HCT116 (cell line): Measurements from ENCODE around the gene PLD1. TPM values are rescaled to one million over a fixed set of nuclear protein-coding genes. Genes with fewer than 3 reads are reported as not detected.

Source experiments
- ATAC-seq: fragments of 200-7000 bp; cut with Tn5 transposase; 2 replicates; pipeline ENCODE4 v1.9.1; 2020; ENCODE audit warnings: mild to moderate bottlenecking, moderate library complexity
- BruUV-seq: library from RNA; stranded (reverse); fragments of 400-500 nt; replicated peaks from 2 replicates; lab custom pipeline; 2021; lab: Mats Ljungman, UMichigan
- CTCF ChIA-PET: fragments of 300-600 bp; sonication (Branson Sonifier 250); formaldehyde crosslinking; loops from one replicate; lab custom pipeline; 2021; ENCODE audit warnings: antibody characterized with exemption; lab: Charles Lee
- POLR2A ChIA-PET: fragments of 300-600, 350-600 bp; sonication (Branson Sonifier 250); formaldehyde crosslinking; loops from one replicate; lab custom pipeline; 2021; ENCODE audit warnings: antibody characterized with exemption; lab: Charles Lee
- RAD21 ChIA-PET, 2 experiments: fragments of 300-600 bp; sonication (Branson Sonifier 250); formaldehyde crosslinking; loops; one replicate each; lab custom pipeline; 2023; ENCODE audit warnings: low total read pairs in 2 of 2; ENCODE audit not compliant: uncharacterized antibody in 2 of 2, unreplicated experiment in 2 of 2, low non-redundant PET in 1 of 2; lab: Charles Lee
- DNase-seq: peaks from one replicate; pipeline ENCODE4 v3.0.0-alpha.2; 2010; ENCODE audit warnings: low read depth, low spot score
- H2AFZ ChIP-seq: fragments of 200-600 bp; shearing (Covaris generic), sonication (generic); 2 replicates; pipeline ENCODE4 v1.6.1; 2017; ENCODE audit warnings: low read depth, mixed run types, mixed read lengths, antibody characterized with exemption, low read length; ENCODE audit not compliant: poor library complexity, severe bottlenecking
- H3K27ac ChIP-seq: 2 replicates; pipeline ENCODE4 v1.5.1; 2012; ENCODE audit warnings: low read depth, low read length
- H3K27me3 ChIP-seq: fragments of 200-600 bp; sonication (generic); 2 replicates; pipeline ENCODE4 v1.6.1; 2016; ENCODE audit warnings: mixed run types, low read length, mixed read lengths; ENCODE audit not compliant: insufficient read depth
- H3K36me3 ChIP-seq, 2 experiments: fragments of 200-500 bp in 1 of 2; fragments of 200-600 bp in 1 of 2; sonication (Bioruptor generic) in 1 of 2; sonication (generic) in 1 of 2; 2 replicates each; pipeline versions ENCODE4 v1.5.1 to v1.6.1; 2014 to 2016; ENCODE audit warnings: low read length in 2 of 2, inconsistent platforms in 1 of 2, mixed read lengths in 1 of 2, mixed run types in 1 of 2; ENCODE audit not compliant: insufficient read depth in 2 of 2, control insufficient read depth in 1 of 2
- H3K4me1 ChIP-seq, 2 experiments: fragments of 200-600 bp in 1 of 2; sonication (generic) in 1 of 2; 2 replicates each; pipeline versions ENCODE4 v1.5.1 to v1.6.1; 2012 to 2017; ENCODE audit warnings: low read length in 2 of 2, inconsistent platforms in 1 of 2, mild to moderate bottlenecking in 1 of 2, mixed read lengths in 1 of 2, mixed run types in 1 of 2, moderate library complexity in 1 of 2; ENCODE audit not compliant: insufficient read depth in 2 of 2, control insufficient read depth in 1 of 2
- H3K4me2 ChIP-seq: fragments of 200-600 bp; sonication (generic); 2 replicates; pipeline ENCODE4 v1.6.1; 2017; ENCODE audit warnings: mixed run types, low read length, mixed read lengths
- H3K4me3 ChIP-seq, 2 experiments: fragments of 200-600 bp in 1 of 2; sonication (generic) in 1 of 2; replicated peaks in 1 of 2; 2 replicates each; pipeline ENCODE4 v1.5.1; 2011 to 2016; ENCODE audit warnings: low read length in 2 of 2, control low read depth in 1 of 2, low read depth in 1 of 2, mild to moderate bottlenecking in 1 of 2, mixed read lengths in 1 of 2, mixed run types in 1 of 2
- H3K79me2 ChIP-seq: fragments of 200-600 bp; sonication (generic); 2 replicates; pipeline ENCODE4 v1.6.1; 2017; ENCODE audit warnings: mild to moderate bottlenecking, mixed run types, low read length, moderate library complexity, mixed read lengths; ENCODE audit not compliant: insufficient read depth
- H3K9ac ChIP-seq: fragments of 200-600 bp; sonication (generic); 2 replicates; pipeline ENCODE4 v1.6.1; 2016; ENCODE audit warnings: low read length, mixed read lengths
- H3K9me2 ChIP-seq: fragments of 200-600 bp; sonication (generic), shearing (Covaris generic); 2 replicates; pipeline ENCODE4 v1.6.1; 2017; ENCODE audit warnings: mixed run types, mild to moderate bottlenecking, moderate library complexity; ENCODE audit not compliant: insufficient read depth
- H3K9me3 ChIP-seq, 2 experiments: fragments of 200-500 bp in 1 of 2; fragments of 200-600 bp in 1 of 2; sonication (Bioruptor generic) in 1 of 2; sonication (generic) in 1 of 2; 2 replicates each; pipeline ENCODE4 v1.6.1; 2014 to 2017; ENCODE audit warnings: low read length in 2 of 2, mixed read lengths in 2 of 2, inconsistent platforms in 1 of 2, low read depth in 1 of 2, mild to moderate bottlenecking in 1 of 2, mixed run types in 1 of 2, moderate library complexity in 1 of 2; ENCODE audit not compliant: control insufficient read depth in 1 of 2, insufficient read depth in 1 of 2
- H4K20me1 ChIP-seq: fragments of 200-600 bp; sonication (generic), shearing (Covaris generic); 2 replicates; pipeline ENCODE4 v1.6.1; 2017; ENCODE audit warnings: mixed run types, mild to moderate bottlenecking, moderate library complexity; ENCODE audit not compliant: insufficient read depth
- CEBPB ChIP-seq: IDR thresholded peaks from 2 replicates; pipeline ENCODE4 v1.6.1; 2012; ENCODE audit warnings: low read depth
- CTCF ChIP-seq, 3 experiments: fragments of 200-600 bp in 1 of 3; sonication (generic) in 1 of 3; IDR thresholded peaks in 2 of 3; conservative IDR thresholded peaks in 1 of 3; 2 replicates each; pipeline ENCODE4 v1.5.1; 2012 to 2017; ENCODE audit warnings: low read depth in 2 of 3, low read length in 2 of 3, antibody characterized with exemption in 1 of 3, borderline replicate concordance in 1 of 3, control low read depth in 1 of 3, mild to moderate bottlenecking in 1 of 3, mixed read lengths in 1 of 3, mixed run types in 1 of 3, moderate library complexity in 1 of 3; ENCODE audit not compliant: insufficient read depth in 1 of 3
- EZH2phosphoT487 ChIP-seq: fragments of 200-600 bp; IDR thresholded peaks from 2 replicates; pipeline ENCODE4 v1.6.1; 2018; ENCODE audit warnings: antibody characterized with exemption, borderline replicate concordance
- FOSL1 ChIP-seq: IDR thresholded peaks from 2 replicates; pipeline ENCODE4 v1.6.1; 2012; ENCODE audit warnings: low read depth
- JUND ChIP-seq: IDR thresholded peaks from 2 replicates; pipeline ENCODE4 v1.6.1; 2012
- POLR2AphosphoS5 ChIP-seq: IDR thresholded peaks from 2 replicates; pipeline ENCODE4 v1.6.1; 2011; ENCODE audit warnings: mild to moderate bottlenecking, low read depth, low read length, moderate library complexity
- RAD21 ChIP-seq: IDR thresholded peaks from 2 replicates; pipeline ENCODE4 v1.6.1; 2012; ENCODE audit warnings: low read depth, mild to moderate bottlenecking
- SIN3A ChIP-seq: IDR thresholded peaks from 2 replicates; pipeline ENCODE4 v1.6.1; 2012; ENCODE audit warnings: low read depth
- TCF7L2 ChIP-seq: IDR thresholded peaks from 2 replicates; pipeline ENCODE4 v1.7.0; 2011; ENCODE audit warnings: borderline replicate concordance, inconsistent platforms; ENCODE audit not compliant: insufficient read depth, insufficient read length; ENCODE audit errors: extremely low read depth
- ZBTB33 ChIP-seq: IDR thresholded peaks from 2 replicates; pipeline ENCODE4 v1.6.1; 2011; ENCODE audit warnings: mild to moderate bottlenecking, low read length, moderate library complexity; ENCODE audit not compliant: insufficient replicate concordance; ENCODE audit errors: extremely low read depth
- ZFX ChIP-seq: fragments of 450-650 bp; IDR thresholded peaks from 2 replicates; pipeline ENCODE4 v1.6.1; 2017
- intact Hi-C: fragments of 100-400 bp; cut with micrococcal nuclease; formaldehyde crosslinking; loops from 2 replicates; pipeline ENCODE4 v1.10.0; 2022
- total RNA-seq: library from RNA; stranded (reverse); gene quantifications from one replicate; pipeline ENCODE4 v1.2.1, GENCODE V29; 2021; ENCODE audit not compliant: unreplicated experiment
- TF ChIP-seq, protein P1 (sequence below): IDR thresholded peaks from 2 replicates; pipeline ENCODE4 v1.6.1; 2012
- TF ChIP-seq, protein P2 (sequence below): IDR thresholded peaks from 2 replicates; pipeline ENCODE4 v1.6.1; 2012

Gene PLD1
- total RNA-seq, 1 experiment from 2014 or later, result 8.4 TPM

DNA sequence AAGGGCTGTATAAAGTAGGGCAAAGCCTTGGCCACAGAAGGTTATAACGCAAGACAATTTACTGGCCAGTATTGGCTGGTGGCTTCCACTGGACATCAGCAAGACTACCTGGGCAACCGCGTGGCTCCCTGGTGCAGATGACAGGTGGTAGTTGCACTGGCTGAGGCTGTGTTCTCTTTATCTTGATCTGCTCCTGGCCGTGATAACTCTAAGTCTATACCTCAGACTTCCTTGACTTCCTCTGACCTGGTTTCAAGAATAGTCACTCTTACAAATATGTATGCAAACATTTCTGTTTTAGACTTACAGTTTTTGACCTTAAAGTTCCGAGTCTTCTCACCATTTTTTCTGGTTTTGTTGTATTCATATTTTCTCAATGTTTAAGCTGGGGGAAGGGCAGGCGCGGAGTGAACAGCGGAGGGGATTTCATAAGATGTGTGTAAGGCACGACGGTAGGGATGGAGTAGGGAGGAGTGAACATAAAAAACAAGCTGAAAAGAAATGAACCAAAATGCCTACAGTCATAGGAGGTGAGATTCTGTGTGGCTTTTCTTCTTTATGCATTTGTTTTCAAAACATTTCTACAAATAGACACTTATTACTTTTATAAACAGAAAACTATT lies 17.7 kb upstream of the PLD1 start:
- H3K4me1 ChIP-seq, result peaks cover 3 to 8% of the 10 kb centered on the region in 2 experiments; a peak in 2 of 4 replicates
- CTCF ChIA-PET, result interaction anchor here (0.8 to 1.1 kb wide), 3 partner anchors 10 to 866 kb away, joined by 3 to 4 read pairs (median 4); no protein-coding TSS in a partner anchor
- TF ChIP-seq ZBTB33, result no peak
- TF ChIP-seq ZFX, result no peak
- TF ChIP-seq, protein P1, sequence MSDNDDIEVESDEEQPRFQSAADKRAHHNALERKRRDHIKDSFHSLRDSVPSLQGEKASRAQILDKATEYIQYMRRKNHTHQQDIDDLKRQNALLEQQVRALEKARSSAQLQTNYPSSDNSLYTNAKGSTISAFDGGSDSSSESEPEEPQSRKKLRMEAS, result no peak
- no peak for TF ChIP-seq EZH2phosphoT487
- TF ChIP-seq, protein P2, sequence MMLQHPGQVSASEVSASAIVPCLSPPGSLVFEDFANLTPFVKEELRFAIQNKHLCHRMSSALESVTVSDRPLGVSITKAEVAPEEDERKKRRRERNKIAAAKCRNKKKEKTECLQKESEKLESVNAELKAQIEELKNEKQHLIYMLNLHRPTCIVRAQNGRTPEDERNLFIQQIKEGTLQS, result no peak
- TF ChIP-seq POLR2AphosphoS5, result no peak
- no peak for TF ChIP-seq TCF7L2
- no peak for TF ChIP-seq JUND
- TF ChIP-seq SIN3A, result no peak
- no peak for TF ChIP-seq CEBPB
- no peak for TF ChIP-seq RAD21
- TF ChIP-seq FOSL1, result no peak
- TF ChIP-seq CTCF (IDR thresholded peaks at IDR 0.05 in 2 of 3, conservative IDR thresholded peaks at IDR 0.05 in 1 of 3; ENCODE audit: borderline replicate concordance in 1 of 3, insufficient read depth in 1 of 3, low read depth in 2 of 3, low read length in 2 of 3), result no peak
- H3K9me2 ChIP-seq, result no peaks in the 10 kb centered on the region
- H3K27me3 ChIP-seq, result no peaks in the 10 kb centered on the region
- no peak overlapping the region for H2AFZ ChIP-seq
- no peak overlapping the region for H3K9ac ChIP-seq
- no peak overlapping the region for H3K27ac ChIP-seq
- intact Hi-C loops, result no loop called here
- H3K4me3 ChIP-seq, result no peak overlapping the region
- no peaks in the 10 kb centered on the region for H3K79me2 ChIP-seq
- H3K4me2 ChIP-seq, result no peak overlapping the region
- POLR2A ChIA-PET, result no interaction called here
- no peaks in the 10 kb centered on the region for H3K36me3 ChIP-seq
- no peak for ATAC-seq
- DNase-seq, result no peak
- BruUV-seq, result no TSS peak
- H4K20me1 ChIP-seq, result no peaks in the 10 kb centered on the region
- H3K9me3 ChIP-seq, result no peaks in the 10 kb centered on the region
- RAD21 ChIA-PET, result no interaction called here
